Measurements from ENCODE around the gene FOXR1.

GRCh38 chr11:118939953-118940598, 31.5 kb upstream of the FOXR1 start:
- TF ChIP-seq ZNF292 (tag by site-specific recombination; IDR thresholded peaks at IDR 0.05; ENCODE audit: borderline replicate concordance, low read depth) (no peak), ZNF548 (tag by site-specific recombination; IDR thresholded peaks at IDR 0.05) (no peak)

All from HEK293 (cell line).